NCI-H2171 (cell line): Measurements from ENCODE around the gene FAM13C.
"Not testable (repeated sequence)": the region's sequence is repeated elsewhere in the genome, so short reads cannot be mapped to it uniquely, and the experiment has no call there.

Experiments
- DNase-seq: peaks from one replicate; lab custom pipeline; 2025; lab: John Stamatoyannopoulos, UW

The FAM13C gene

GRCh38 chr10:59276133-59276532, 86.2 kb downstream of the FAM13C start:
- no peak for DNase-seq

GRCh38 chr10:59273445-59273844, 88.9 kb downstream of the FAM13C start:
- DNase-seq: no peak

DNA sequence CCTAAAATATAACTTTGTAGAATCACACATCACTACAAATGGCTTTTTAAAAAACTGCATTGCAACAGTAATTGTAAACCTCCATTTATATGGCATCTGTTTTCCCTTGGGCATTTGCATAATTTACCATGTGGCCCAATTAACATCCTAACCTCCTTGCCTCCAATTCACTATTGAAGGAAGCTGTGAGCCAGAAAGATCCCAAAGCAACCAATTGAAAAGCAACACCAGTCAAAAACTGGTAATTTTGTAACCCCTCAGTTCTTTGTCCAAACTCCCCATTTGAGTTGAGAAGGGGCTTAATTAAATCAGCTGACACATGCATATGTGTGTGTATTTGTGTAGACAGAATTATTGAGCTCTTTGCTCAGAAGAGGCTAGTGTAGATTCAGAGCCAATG, 90.3 kb downstream of the FAM13C start:
- no peak for DNase-seq

DNA sequence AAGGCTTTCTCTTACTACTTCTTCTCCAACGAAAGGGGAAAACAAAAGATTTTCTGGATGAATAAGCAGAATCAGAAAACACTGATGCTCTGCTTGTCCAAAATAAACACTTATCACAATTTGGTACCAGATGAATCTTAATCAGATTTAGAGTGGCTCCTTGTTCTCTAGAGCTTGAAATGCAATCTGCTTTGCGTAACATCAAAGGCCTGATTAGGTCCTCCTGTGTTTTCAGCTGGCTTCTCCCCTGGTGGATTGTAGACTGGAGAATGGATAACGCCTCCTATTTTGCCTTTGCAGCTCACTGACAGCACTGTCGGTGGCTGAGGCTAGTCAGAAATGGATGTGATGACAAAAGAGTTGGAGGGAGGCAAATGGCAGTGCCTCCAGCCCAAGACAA, 91.2 kb downstream of the FAM13C start:
- DNase-seq: no peak

DNA sequence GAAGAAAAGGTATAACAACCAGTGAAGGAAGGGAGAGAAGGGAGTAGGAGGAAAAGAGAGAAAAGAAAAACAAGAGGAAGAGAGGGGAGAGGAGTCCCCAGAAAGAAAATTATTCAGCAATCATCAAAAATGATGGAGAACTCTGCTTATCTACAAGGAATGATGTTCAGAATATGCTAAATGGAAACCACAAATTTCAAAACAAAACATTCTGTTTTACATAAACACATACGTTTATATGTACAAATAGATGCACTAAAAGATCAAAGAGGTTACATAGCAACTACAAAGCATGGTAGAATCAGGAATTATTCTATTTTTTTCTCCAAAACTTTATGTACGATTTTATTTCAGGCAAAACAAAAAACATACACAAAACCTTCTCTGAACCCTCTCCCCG, 91.9 kb downstream of the FAM13C start:
- DNase-seq: no peak

- no peak for DNase-seq
Measured at GRCh38 chr10:59269651-59270050, 92.7 kb downstream of the FAM13C start.

DNA sequence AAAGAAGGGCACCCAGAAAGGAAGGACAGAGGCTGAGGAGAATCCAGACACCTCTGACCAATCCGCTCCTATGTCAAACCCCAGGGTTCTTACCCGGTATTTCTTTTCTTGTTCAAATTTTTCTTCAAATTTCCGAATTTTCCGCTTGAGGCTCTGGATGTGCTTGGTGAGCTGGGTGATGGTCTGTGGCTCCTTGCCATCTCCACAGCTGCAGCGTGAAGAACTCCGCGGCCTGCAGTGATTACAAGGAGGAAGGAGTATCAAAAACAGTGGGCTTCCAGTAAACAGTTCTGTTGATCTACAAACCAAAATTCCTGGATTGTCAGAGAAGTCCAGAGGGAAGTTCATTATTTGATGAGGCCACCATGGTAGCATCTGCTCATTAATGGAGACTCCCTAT, 93.9 kb downstream of the FAM13C start:
- DNase-seq: no peak

DNA sequence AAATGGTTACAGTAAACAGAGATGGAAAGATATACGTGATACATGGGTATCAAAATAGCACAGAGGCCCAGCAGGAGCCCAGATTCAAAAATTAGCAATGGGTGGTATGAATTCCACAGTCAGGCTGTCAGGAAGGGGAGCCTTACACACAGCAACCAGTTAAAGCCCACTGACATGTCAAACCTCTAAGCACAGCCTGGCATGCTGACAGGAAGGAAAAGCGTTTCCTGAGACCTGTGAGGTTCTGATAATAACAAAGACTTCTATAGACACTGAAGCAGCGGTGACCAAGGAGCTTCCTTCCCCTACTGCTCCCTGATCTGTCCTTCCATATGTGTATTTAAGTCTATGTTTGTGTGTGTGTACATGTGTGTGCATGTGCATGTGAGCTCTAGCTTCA, 96.0 kb downstream of the FAM13C start:
- DNase-seq: no peak

GRCh38 chr10:59265141-59265540, 97.2 kb downstream of the FAM13C start:
- no peak for DNase-seq

- DNase-seq: no peak
Measured at GRCh38 chr10:59258890-59259289, 103.5 kb downstream of the FAM13C start.

- DNase-seq: no peak
Measured at GRCh38 chr10:59257224-59257623, 105.1 kb downstream of the FAM13C start.

GRCh38 chr10:59255463-59255862, 106.9 kb downstream of the FAM13C start:
- no peak for DNase-seq

GRCh38 chr10:59252491-59252890, 109.9 kb downstream of the FAM13C start:
- DNase-seq: no peak

GRCh38 chr10:59245686-59246085, 116.7 kb downstream of the FAM13C start:
- no peak for DNase-seq

- DNase-seq: no peak
Measured at GRCh38 chr10:59244871-59245270, 117.5 kb downstream of the FAM13C start.

DNA sequence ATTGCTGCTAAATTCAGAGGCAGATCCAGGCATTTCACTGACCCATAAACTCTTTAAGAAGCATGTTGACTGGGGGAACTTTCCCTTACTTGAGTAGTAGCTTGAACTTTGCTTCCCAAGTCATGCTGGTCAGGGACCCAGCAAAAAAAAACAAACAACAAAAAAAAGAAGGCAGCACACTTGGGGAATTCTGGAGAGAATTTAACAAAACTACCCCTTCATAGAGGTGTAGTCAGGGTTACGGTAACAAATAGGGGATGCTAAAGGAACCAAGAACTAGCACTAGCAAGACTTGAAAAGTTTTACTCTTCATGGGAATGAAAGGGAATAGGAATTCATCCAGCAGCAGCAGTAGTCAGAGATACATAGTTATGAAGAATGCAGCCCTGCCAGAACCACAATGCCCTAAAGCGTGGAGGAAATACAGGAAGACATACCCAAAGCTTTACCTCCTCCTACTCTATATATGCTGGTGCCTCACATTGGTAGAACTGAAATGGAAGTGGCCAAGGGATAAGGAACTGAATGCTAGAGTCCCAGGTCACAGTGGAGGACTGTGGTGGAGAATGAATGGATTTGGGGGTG, 118.6 kb downstream of the FAM13C start:
- DNase-seq: no peak

DNA sequence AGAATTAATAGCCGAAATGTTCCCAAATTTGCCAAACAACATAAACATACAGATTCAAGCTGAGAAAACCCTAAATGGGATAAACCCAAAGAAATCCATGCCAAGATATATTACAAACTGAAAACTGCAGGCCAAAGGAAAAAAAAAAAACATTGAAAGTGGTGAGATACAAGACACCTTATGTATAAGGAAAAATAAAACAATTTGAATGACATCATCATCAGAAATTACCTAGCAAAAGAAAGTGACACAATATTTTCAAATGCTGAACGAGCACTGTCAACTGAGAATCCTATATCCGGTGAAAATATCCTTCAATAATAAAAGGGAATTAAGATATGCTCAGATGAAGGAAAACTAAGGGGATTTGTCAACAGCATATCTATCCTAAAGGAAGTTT, 119.4 kb downstream of the FAM13C start:
- no peak for DNase-seq

- no peak for DNase-seq
Measured at GRCh38 chr10:59242057-59242456, 120.3 kb downstream of the FAM13C start.

GRCh38 chr10:59240582-59241183, 121.7 kb downstream of the FAM13C start:
- no peak for DNase-seq

DNA sequence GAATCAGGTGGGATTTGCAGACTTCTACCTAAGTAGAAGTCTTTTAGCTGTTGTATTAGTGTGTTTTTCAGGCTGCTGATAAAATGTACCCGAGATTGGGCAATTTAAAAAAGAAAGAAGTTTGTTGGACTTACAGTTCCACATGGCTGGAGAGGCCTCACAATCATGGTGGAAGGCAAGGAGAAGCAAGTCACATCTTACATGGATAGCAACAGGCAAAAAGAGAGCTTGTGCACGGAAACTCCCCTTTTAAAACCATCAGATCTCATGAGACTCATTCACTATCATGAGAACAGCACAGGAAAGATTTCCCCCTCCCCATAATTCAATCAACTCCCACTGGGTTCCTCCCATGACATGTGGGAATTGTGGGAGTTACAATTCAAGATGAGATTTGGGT, 123.2 kb downstream of the FAM13C start:
- DNase-seq: not testable (repeated sequence)

DNA sequence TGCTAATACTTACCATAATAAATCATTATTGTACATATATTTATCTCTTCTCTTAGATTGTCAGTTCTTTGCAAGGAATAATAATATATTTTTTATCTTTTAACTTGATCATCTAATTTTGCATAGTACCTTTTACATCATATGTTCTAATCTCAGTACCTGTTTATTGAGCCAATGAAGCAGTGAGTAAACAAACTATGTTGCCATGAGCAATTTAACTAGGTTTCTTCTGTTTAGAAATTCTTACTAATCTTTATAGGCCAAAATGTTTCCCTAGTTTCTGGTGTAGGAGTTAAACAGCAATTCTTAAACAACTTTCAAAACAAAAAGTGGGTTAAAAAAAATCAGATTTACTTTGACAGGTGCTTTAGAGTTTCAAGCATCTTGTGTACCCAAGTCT, 124.6 kb downstream of the FAM13C start:
- DNase-seq: no peak

GRCh38 chr10:59236064-59236697, 126.2 kb downstream of the FAM13C start:
- no peak for DNase-seq

DNA sequence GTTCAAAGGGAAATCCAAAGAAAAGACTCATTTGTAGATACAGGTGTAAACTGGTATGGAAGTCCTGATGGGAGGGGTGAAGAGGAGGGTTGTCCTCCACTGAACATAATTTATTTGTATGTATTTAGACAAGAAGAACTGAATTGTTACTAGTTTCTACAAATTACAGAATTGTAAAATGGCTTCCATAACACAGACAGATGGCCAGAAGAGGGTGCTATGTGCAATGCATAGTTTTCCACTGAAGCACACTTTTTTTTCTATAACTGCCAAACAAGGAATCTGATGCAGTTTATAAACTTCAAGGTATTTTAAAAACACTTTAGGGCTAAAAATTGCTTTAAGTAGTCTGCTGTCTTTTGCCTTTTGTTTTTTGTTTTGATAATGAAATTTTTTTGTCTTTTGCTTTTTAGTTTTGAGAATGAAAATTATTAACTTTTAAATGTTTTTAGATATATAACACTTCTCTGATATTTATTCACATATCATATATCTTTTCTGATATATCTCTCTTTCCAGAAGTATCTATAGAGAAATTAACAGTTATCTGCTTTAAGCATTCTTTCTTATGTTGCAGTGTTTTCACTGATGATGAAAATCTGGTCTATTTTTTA, 127.4 kb downstream of the FAM13C start:
- DNase-seq: no peak
